ENCODE results near the gene UROC1. TPM values are rescaled to one million over a fixed set of nuclear protein-coding genes. Genes with fewer than 3 reads are reported as not detected.

Gene UROC1
- total RNA-seq, 1 donor from 2014 or later: not detected

- Mint-ChIP-seq H3K36me3 (ENCODE audit: unreplicated experiment) (no peaks in the 10 kb centered on the region), H3K4me1 (ENCODE audit: low read depth, unreplicated experiment) (peaks cover 12% of the 10 kb centered on the region), H3K4me3 (ENCODE audit: unreplicated experiment) (no peak overlapping the region), H3K9me3 (ENCODE audit: unreplicated experiment) (peaks cover 5% of the 10 kb centered on the region), H3K27ac (ENCODE audit: unreplicated experiment) (no peak overlapping the region), H3K27me3 (ENCODE audit: unreplicated experiment) (peaks cover 4% of the 10 kb centered on the region)
- DNase-seq: no peak
- no peak for TF ChIP-seq CTCF (IDR thresholded peaks at IDR 0.05; ENCODE audit: partially characterized antibody, unreplicated experiment)
Observed at GRCh38 chr3:126432361-126433104, 85.0 kb downstream of the UROC1 start.

Other genes starting within 250 kb of the UROC1 start
- gene KLF15, start 160.4 kb downstream of the UROC1 start, total RNA-seq (ENCODE audit: unreplicated experiment): 0.74 TPM
- gene CFAP100, start 122.9 kb downstream of the UROC1 start, total RNA-seq (ENCODE audit: unreplicated experiment): not detected
- gene ZXDC, start 41.9 kb downstream of the UROC1 start, total RNA-seq (ENCODE audit: unreplicated experiment): 39.5 TPM
- gene CHST13, start 6.4 kb upstream of the UROC1 start, total RNA-seq (ENCODE audit: unreplicated experiment): not detected
- gene C3orf22, start 41.2 kb upstream of the UROC1 start, total RNA-seq (ENCODE audit: unreplicated experiment): not detected
- gene TXNRD3, start 137.4 kb upstream of the UROC1 start, total RNA-seq (ENCODE audit: unreplicated experiment): 1.8 TPM
- gene CHCHD6, start 186.5 kb upstream of the UROC1 start, total RNA-seq (ENCODE audit: unreplicated experiment): 17.2 TPM